NT2/D1 (cell line): ENCODE data around the gene EFNA3.

Experiments
- YY1 ChIP-seq: IDR thresholded peaks from 2 replicates; pipeline ENCODE4 v1.6.1; 2011; ENCODE audit not compliant: insufficient read length, insufficient read depth
- ZNF274 ChIP-seq: IDR thresholded peaks from 2 replicates; pipeline ENCODE4 v1.6.1; 2011; ENCODE audit warnings: mild to moderate bottlenecking, low read depth, low read length

DNA sequence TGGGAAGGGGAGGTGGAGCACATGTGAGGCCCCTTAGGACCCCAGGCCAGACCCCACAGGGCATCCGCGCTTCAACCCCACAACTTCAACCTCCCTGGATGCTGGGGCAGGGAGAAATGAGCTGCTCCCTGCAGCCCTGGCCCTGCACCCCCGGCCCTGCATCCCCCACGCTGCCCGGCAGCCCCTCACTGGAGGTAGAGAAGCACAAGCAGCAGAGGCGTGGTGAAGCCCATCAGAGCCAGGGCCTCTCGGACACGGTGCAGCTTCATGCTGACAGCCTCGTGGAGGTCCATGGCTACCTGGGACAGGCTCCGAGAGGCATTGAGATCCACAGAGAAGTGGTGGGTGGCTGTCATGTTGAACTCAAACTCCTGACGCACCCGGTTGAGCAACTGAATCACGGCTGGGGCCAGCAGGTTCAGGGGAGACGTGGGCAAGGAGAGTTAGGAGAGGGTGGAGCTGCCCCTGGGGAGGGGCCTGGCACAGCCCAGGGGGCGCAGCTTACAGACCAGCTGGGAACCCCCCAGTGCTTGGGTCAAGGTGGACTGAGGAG lies 48.3 kb upstream of the EFNA3 start:
- TF ChIP-seq YY1, result no peak
- no peak for TF ChIP-seq ZNF274
